Upper lobe of left lung (tissue), 4 donors: ENCODE measurements around the gene ATP6V1G2.

Experiments used
- EP300 ChIP-seq, 4 donors: sonication (generic); formaldehyde crosslinking; IDR thresholded peaks; one replicate each; pipeline ENCODE4 v1.5.1; 2017; ENCODE audit warnings: antibody characterized with exemption in 4 of 4, control low read depth in 2 of 4
- POLR2AphosphoS5 ChIP-seq, 2 donors: sonication (generic); formaldehyde crosslinking; IDR thresholded peaks; one replicate each; pipeline ENCODE4 v1.5.1; 2017; ENCODE audit warnings: antibody characterized with exemption in 2 of 2
- TF ChIP-seq, protein P1 (sequence below), 6 experiments: fragments of 450-650 bp in 4 of 6; fragments of 200-600 bp in 2 of 6; sonication (generic) in 2 of 6; IDR thresholded peaks; one replicate each; pipeline ENCODE4 v1.5.1; 2016 to 2019; ENCODE audit warnings: antibody characterized with exemption in 6 of 6

DNA sequence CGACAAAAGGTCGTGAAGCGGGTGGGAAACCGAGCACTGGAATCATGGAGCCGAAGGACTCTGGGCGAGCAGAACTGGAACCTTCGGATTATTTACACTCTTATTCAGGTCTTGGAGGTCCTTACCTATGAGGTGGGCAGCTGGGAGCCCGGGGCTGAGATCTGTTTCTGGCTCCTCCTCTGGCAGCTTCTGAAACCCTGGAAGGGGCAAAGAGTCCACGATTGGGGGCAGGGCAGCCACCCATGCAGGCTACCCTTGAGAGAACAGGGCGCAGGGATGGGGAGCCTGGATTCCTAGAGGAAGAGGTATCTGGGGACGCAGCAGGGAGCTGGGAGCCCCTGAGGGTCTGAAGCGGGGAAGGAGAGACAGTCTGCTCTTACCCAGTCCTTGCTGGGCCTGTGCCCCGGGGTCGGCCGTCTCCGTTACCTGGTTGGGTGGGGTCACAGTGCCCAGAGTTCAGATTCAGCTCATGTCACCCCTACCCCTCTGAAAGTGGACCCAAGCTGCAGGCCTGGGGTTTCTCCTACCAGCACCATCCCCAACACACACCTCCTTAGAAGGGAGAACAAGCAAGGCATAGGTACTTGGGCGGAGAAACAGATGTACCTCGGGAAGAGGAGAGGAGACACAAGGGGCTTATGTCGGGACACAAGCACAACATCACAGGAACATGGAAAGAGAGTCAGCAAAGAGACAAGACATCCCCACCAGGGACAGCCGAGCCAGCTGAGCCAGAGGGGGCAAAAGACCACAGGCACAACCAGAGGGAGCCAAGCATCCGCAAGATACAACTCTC lies 35.2 kb upstream of the ATP6V1G2 start:
- TF ChIP-seq, protein P1, sequence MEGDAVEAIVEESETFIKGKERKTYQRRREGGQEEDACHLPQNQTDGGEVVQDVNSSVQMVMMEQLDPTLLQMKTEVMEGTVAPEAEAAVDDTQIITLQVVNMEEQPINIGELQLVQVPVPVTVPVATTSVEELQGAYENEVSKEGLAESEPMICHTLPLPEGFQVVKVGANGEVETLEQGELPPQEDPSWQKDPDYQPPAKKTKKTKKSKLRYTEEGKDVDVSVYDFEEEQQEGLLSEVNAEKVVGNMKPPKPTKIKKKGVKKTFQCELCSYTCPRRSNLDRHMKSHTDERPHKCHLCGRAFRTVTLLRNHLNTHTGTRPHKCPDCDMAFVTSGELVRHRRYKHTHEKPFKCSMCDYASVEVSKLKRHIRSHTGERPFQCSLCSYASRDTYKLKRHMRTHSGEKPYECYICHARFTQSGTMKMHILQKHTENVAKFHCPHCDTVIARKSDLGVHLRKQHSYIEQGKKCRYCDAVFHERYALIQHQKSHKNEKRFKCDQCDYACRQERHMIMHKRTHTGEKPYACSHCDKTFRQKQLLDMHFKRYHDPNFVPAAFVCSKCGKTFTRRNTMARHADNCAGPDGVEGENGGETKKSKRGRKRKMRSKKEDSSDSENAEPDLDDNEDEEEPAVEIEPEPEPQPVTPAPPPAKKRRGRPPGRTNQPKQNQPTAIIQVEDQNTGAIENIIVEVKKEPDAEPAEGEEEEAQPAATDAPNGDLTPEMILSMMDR (IDR thresholded peaks at IDR 0.05), result no peak
- TF ChIP-seq POLR2AphosphoS5 (IDR thresholded peaks at IDR 0.05), result no peak
- TF ChIP-seq EP300 (IDR thresholded peaks at IDR 0.05), result no peak
